ENCODE data around the gene TLK1.

- TF ChIP-seq POLR2AphosphoS5 (IDR thresholded peaks at IDR 0.05; ENCODE audit: low read depth, low read length) (no peak), TAF1 (IDR thresholded peaks at IDR 0.05; ENCODE audit: borderline replicate concordance, low read depth, low read length) (no peak)
These were observed 65.6 kb downstream of the TLK1 start for GRCh38 chr2:171095014-171095582.
